Subcutaneous adipose tissue (tissue), 4 donors: ENCODE measurements around the gene CCDC157. TPM values are rescaled to one million over a fixed set of nuclear protein-coding genes. Genes with fewer than 3 reads are reported as not detected.

ENCODE experiments used
- CTCF ChIP-seq: fragments of 450-650 bp; IDR thresholded peaks from one replicate; pipeline ENCODE4 v1.5.1; 2016; ENCODE audit warnings: low read depth, mild to moderate bottlenecking, control low read depth, antibody characterized with exemption, moderate library complexity
- total RNA-seq, 4 donors: library from RNA; depleted of rRNA; stranded (reverse); fragments of >200 nt; gene quantifications; one replicate each; pipeline ENCODE4 v1.1.0, GENCODE V29; 2016

CCDC157 gene
- total RNA-seq, 4 donors from 2014 or later, result 1.0 to 4.7 (median 2.5) TPM

GRCh38 chr22:30361916-30362650 lies 5.3 kb downstream of the CCDC157 start:
- no peak for TF ChIP-seq CTCF

GRCh38 chr22:30362651-30363281 lies 6.0 kb downstream of the CCDC157 start:
- no peak for TF ChIP-seq CTCF

GRCh38 chr22:30365891-30366290 lies 9.1 kb downstream of the CCDC157 start:
- TF ChIP-seq CTCF, result no peak

- TF ChIP-seq CTCF, result no peak
Measured at GRCh38 chr22:30368420-30368819, 11.6 kb downstream of the CCDC157 start.

- TF ChIP-seq CTCF, result no peak
Measured at GRCh38 chr22:30370641-30371230, 13.9 kb downstream of the CCDC157 start.

GRCh38 chr22:30371321-30371720 lies 14.5 kb downstream of the CCDC157 start:
- TF ChIP-seq CTCF, result no peak

GRCh38 chr22:30371981-30372380 lies 15.2 kb downstream of the CCDC157 start:
- no peak for TF ChIP-seq CTCF
